NT2/D1 (cell line): ENCODE data around the gene CNNM1.

Experiments
- YY1 ChIP-seq: IDR thresholded peaks from 2 replicates; pipeline ENCODE4 v1.6.1; 2011; ENCODE audit not compliant: insufficient read length, insufficient read depth
- ZNF274 ChIP-seq: IDR thresholded peaks from 2 replicates; pipeline ENCODE4 v1.6.1; 2011; ENCODE audit warnings: mild to moderate bottlenecking, low read depth, low read length

DNA sequence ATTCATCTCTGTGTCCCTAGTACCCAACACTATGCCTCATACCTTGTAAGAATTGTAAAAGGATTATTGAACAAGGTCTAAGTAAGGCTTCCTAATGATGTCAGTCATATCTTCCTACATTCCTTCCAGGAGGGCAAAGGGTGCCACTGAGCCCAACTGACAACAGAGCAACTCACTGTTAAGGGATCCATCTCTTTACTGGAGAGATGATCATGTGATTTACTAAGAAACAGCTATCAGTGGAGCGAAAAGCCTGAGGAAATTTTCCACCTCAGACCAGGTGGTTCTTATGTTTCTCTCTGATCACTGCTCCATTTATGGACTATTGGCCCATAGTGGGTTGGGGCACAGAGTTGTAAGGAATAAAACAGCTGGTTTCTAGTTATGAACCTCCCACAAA is 38.9 kb upstream of the CNNM1 start:
- TF ChIP-seq ZNF274 (no peak), YY1 (no peak)
